ENCODE results near the gene RAD51B.

- TF ChIP-seq POLR2A (IDR thresholded peaks at IDR 0.05) (no peak), CTCF (IDR thresholded peaks at IDR 0.05) (no peak), POLR2AphosphoS5 (IDR thresholded peaks at IDR 0.05) (no peak), EP300 (IDR thresholded peaks at IDR 0.05) (no peak)
Measured at GRCh38 chr14:68273413-68273812, 453.8 kb downstream of the RAD51B start.

All from upper lobe of left lung (tissue), 4 donors.